Mesendoderm (in vitro differentiated cells): ENCODE measurements around the gene B4GALT7.
"Not testable (repeated sequence)": the region's sequence is repeated elsewhere in the genome, so short reads cannot be mapped to it uniquely, and the experiment has no call there.

Source experiments
- DNase-seq: peaks from one replicate; pipeline ENCODE4 v3.0.0; 2013
- H2AK5ac ChIP-seq: 2 replicates; pipeline ENCODE4 v1.6.1; 2013; ENCODE audit warnings: low read length, inconsistent platforms
- H2BK120ac ChIP-seq: 2 replicates; pipeline ENCODE4 v1.6.1; 2013; ENCODE audit warnings: low read depth, mild to moderate bottlenecking, low read length, moderate library complexity, mixed read lengths
- H2BK15ac ChIP-seq: replicated peaks from 2 replicates; pipeline ENCODE4 v1.6.1; 2013; ENCODE audit warnings: low read depth, mild to moderate bottlenecking, moderate library complexity
- H2BK5ac ChIP-seq: 2 replicates; pipeline ENCODE4 v1.6.1; 2013; ENCODE audit warnings: low read length, inconsistent platforms
- H3K18ac ChIP-seq: 2 replicates; pipeline ENCODE4 v1.6.1; 2013; ENCODE audit warnings: mild to moderate bottlenecking, low read length, mixed read lengths
- H3K23ac ChIP-seq: one replicate; pipeline ENCODE4 v1.6.1; 2013; ENCODE audit warnings: low read length
- H3K27ac ChIP-seq: 2 replicates; pipeline ENCODE4 v1.5.1; 2013; ENCODE audit warnings: low read depth, mild to moderate bottlenecking, inconsistent platforms, low read length, moderate library complexity
- H3K27me3 ChIP-seq: 2 replicates; pipeline ENCODE4 v1.6.1; 2013; ENCODE audit warnings: low read length, control low read depth, mild to moderate bottlenecking, inconsistent platforms; ENCODE audit not compliant: insufficient read depth, poor library complexity
- H3K36me3 ChIP-seq: 2 replicates; pipeline ENCODE4 v1.6.1; 2013; ENCODE audit warnings: low read length, inconsistent platforms; ENCODE audit not compliant: control insufficient read depth, insufficient read depth
- H3K4ac ChIP-seq: one replicate; pipeline ENCODE4 v1.6.1; 2013; ENCODE audit warnings: low read depth, mild to moderate bottlenecking, low read length, moderate library complexity
- H3K4me1 ChIP-seq: 2 replicates; pipeline ENCODE4 v1.6.1; 2013; ENCODE audit warnings: low read depth, low read length, inconsistent platforms; ENCODE audit not compliant: control insufficient read depth
- H3K4me2 ChIP-seq: 2 replicates; pipeline ENCODE4 v1.6.1; 2013; ENCODE audit warnings: low read length
- H3K4me3 ChIP-seq: 2 replicates; pipeline ENCODE4 v1.5.1; 2013; ENCODE audit warnings: mild to moderate bottlenecking, low read length
- H3K56ac ChIP-seq: one replicate; pipeline ENCODE4 v1.6.1; 2013; ENCODE audit warnings: low read length
- H3K79me1 ChIP-seq: 2 replicates; pipeline ENCODE4 v1.6.1; 2013; ENCODE audit warnings: low read length, inconsistent platforms
- H3K79me2 ChIP-seq: 2 replicates; pipeline ENCODE4 v1.6.1; 2013; ENCODE audit warnings: mild to moderate bottlenecking, low read length; ENCODE audit not compliant: control insufficient read depth, insufficient read depth
- H3K9ac ChIP-seq: 2 replicates; pipeline ENCODE4 v1.6.1; 2013; ENCODE audit warnings: low read length, inconsistent platforms
- H4K5ac ChIP-seq: one replicate; pipeline ENCODE4 v1.6.1; 2013; ENCODE audit warnings: low read length
- H4K8ac ChIP-seq: one replicate; pipeline ENCODE4 v1.6.1; 2013; ENCODE audit warnings: low read depth, mild to moderate bottlenecking, control low read depth, low read length, moderate library complexity
- WGBS: extraction: QIAGEN DNeasy Blood & Tissue Kit; methylation state at CpG from one replicate; pipeline ENCODE4 v1.1.7; 2013; ENCODE audit warnings: low lambda C conversion rate, missing lambda C conversion rate; ENCODE audit not compliant: insufficient coverage; ENCODE audit errors: extremely low coverage; 5-methylcytosine and 5-hydroxymethylcytosine counted together

Gene B4GALT7

GRCh38 chr5:177612215-177612673, 12.3 kb downstream of the B4GALT7 start:
- Histone ChIP-seq H3K27ac (no peak overlapping the region), H3K79me1 (no peaks in the 10 kb centered on the region), H4K8ac (no peak overlapping the region), H4K5ac (no peak overlapping the region), H3K4me3 (no peak overlapping the region), H3K4me1 (peaks cover 2% of the 10 kb centered on the region), H3K27me3 (no peaks in the 10 kb centered on the region), H3K9ac (no peak overlapping the region), H2BK5ac (no peak overlapping the region), H3K4me2 (no peak overlapping the region), H3K18ac (no peak overlapping the region), H2AK5ac (no peak overlapping the region), H3K79me2 (no peaks in the 10 kb centered on the region), H3K4ac (no peak overlapping the region), H3K36me3 (no peaks in the 10 kb centered on the region), H2BK120ac (no peak overlapping the region), H3K23ac (no peak overlapping the region), H3K56ac (no peak overlapping the region), H2BK15ac (no peak overlapping the region)
- WGBS = no CpG with 5 or more reads among the region's 6 CpGs
- no peak for DNase-seq

GRCh38 chr5:177620560-177620959, 20.6 kb downstream of the B4GALT7 start:
- H4K5ac ChIP-seq = no peak overlapping the region
- no peak overlapping the region for H3K4ac ChIP-seq
- H3K27ac ChIP-seq = no peak overlapping the region
- no peaks in the 10 kb centered on the region for H3K79me1 ChIP-seq
- H3K9ac ChIP-seq = no peak overlapping the region
- H3K4me3 ChIP-seq = no peak overlapping the region
- no peak overlapping the region for H2AK5ac ChIP-seq
- H3K4me1 ChIP-seq = no peaks in the 10 kb centered on the region
- no peak overlapping the region for H2BK15ac ChIP-seq
- WGBS = no CpG with 5 or more reads among the region's 2 CpGs
- peaks cover 3% of the 10 kb centered on the region for H3K36me3 ChIP-seq
- no peak overlapping the region for H3K23ac ChIP-seq
- no peak overlapping the region for H3K18ac ChIP-seq
- H3K4me2 ChIP-seq = no peak overlapping the region
- no peak overlapping the region for H4K8ac ChIP-seq
- DNase-seq = no peak
- no peak overlapping the region for H2BK5ac ChIP-seq
- no peaks in the 10 kb centered on the region for H3K79me2 ChIP-seq
- no peak overlapping the region for H2BK120ac ChIP-seq
- no peak overlapping the region for H3K56ac ChIP-seq
- no peaks in the 10 kb centered on the region for H3K27me3 ChIP-seq

GRCh38 chr5:177624172-177624571, 24.2 kb downstream of the B4GALT7 start:
- H3K4me2 ChIP-seq, H3K36me3 ChIP-seq, H3K79me2 ChIP-seq: not testable (repeated sequence)

GRCh38 chr5:177630186-177630585, 30.3 kb downstream of the B4GALT7 start:
- H3K18ac ChIP-seq, H2BK15ac ChIP-seq, H3K4me1 ChIP-seq, H2BK120ac ChIP-seq, H3K9ac ChIP-seq, H3K4me2 ChIP-seq, H3K23ac ChIP-seq, H3K56ac ChIP-seq, H4K5ac ChIP-seq, H3K79me2 ChIP-seq, H3K4ac ChIP-seq, H3K4me3 ChIP-seq, H3K27ac ChIP-seq, H2AK5ac ChIP-seq, H2BK5ac ChIP-seq, H4K8ac ChIP-seq, H3K79me1 ChIP-seq, H3K27me3 ChIP-seq, H3K36me3 ChIP-seq, DNase-seq: not testable (repeated sequence)

More at GRCh38 chr5:177624172-177624571, 24.2 kb downstream of the B4GALT7 start:
- not testable (repeated sequence) for H3K18ac ChIP-seq, H3K56ac ChIP-seq, DNase-seq, H2BK120ac ChIP-seq, H4K8ac ChIP-seq, H2BK15ac ChIP-seq, H3K4me1 ChIP-seq, H3K27ac ChIP-seq, H3K4ac ChIP-seq, H2AK5ac ChIP-seq, H3K9ac ChIP-seq, H3K27me3 ChIP-seq, H3K23ac ChIP-seq, H4K5ac ChIP-seq, H2BK5ac ChIP-seq, H3K4me3 ChIP-seq, H3K79me1 ChIP-seq
- no CpG with 5 or more reads among the region's 10 CpGs for WGBS

GRCh38 chr5:177634912-177635311, 35.0 kb downstream of the B4GALT7 start:
- not testable (repeated sequence) for H4K5ac ChIP-seq, DNase-seq, H3K79me2 ChIP-seq, H3K27me3 ChIP-seq, H3K4me1 ChIP-seq, H3K79me1 ChIP-seq, H3K27ac ChIP-seq, H2AK5ac ChIP-seq, H4K8ac ChIP-seq, H3K4me2 ChIP-seq, H3K4me3 ChIP-seq, H3K23ac ChIP-seq, H3K18ac ChIP-seq, H2BK5ac ChIP-seq, H3K56ac ChIP-seq, H2BK120ac ChIP-seq, H3K36me3 ChIP-seq, H3K4ac ChIP-seq, H2BK15ac ChIP-seq, H3K9ac ChIP-seq
- no CpG with 5 or more reads among the region's 3 CpGs for WGBS

- not testable (repeated sequence) for H3K56ac ChIP-seq, H3K27me3 ChIP-seq, H3K36me3 ChIP-seq, H2BK120ac ChIP-seq, H3K9ac ChIP-seq, H3K27ac ChIP-seq, H3K23ac ChIP-seq, H2BK5ac ChIP-seq, H4K5ac ChIP-seq, H2BK15ac ChIP-seq, H3K18ac ChIP-seq, H3K79me1 ChIP-seq, H3K4ac ChIP-seq, H3K4me3 ChIP-seq, DNase-seq, H3K4me1 ChIP-seq, H3K79me2 ChIP-seq, H3K4me2 ChIP-seq, H4K8ac ChIP-seq, H2AK5ac ChIP-seq
- no CpG with 5 or more reads among the region's 1 CpG for WGBS
Observed at GRCh38 chr5:177645462-177645861, 45.5 kb downstream of the B4GALT7 start.
